ENCODE measurements around the gene UFSP1. TPM values are rescaled to one million over a fixed set of nuclear protein-coding genes. Genes with fewer than 3 reads are reported as not detected.

UFSP1 gene
- total RNA-seq, 1 experiment from 2014 or later = 6.8 TPM

- Histone ChIP-seq H3K9me3 (no peaks in the 10 kb centered on the region), H3K4me3 (no peak overlapping the region), H3K36me3 (no peaks in the 10 kb centered on the region), H3K27me3 (no peaks in the 10 kb centered on the region)
- no peak for DNase-seq
These were observed 35.2 kb downstream of the UFSP1 start for GRCh38 chr7:100854146-100854895.

GRCh38 chr7:100852048-100852872 is 37.3 kb downstream of the UFSP1 start, which contains the start of gene SLC12A9:
Gene SLC12A9 (plus strand): TSS chr7:100852713. CDS start chr7:100854198, 1,485 bp downstream.
- H3K36me3 ChIP-seq = no peaks in the 10 kb centered on the region
- peak within 1 kb of the TSS; percentile 72 for H3K4me3 ChIP-seq
- H3K27me3 ChIP-seq = no peaks in the 10 kb centered on the region
- no peaks in the 10 kb centered on the region for H3K9me3 ChIP-seq
- DNase-seq = peak; percentile 88

- Histone ChIP-seq H3K27me3 (no peaks in the 10 kb centered on the region), H3K9me3 (no peaks in the 10 kb centered on the region), H3K4me3 (no peak overlapping the region), H3K36me3 (no peaks in the 10 kb centered on the region)
- no peak for DNase-seq
These were observed 42.2 kb downstream of the UFSP1 start for GRCh38 chr7:100847360-100847759.

DNA sequence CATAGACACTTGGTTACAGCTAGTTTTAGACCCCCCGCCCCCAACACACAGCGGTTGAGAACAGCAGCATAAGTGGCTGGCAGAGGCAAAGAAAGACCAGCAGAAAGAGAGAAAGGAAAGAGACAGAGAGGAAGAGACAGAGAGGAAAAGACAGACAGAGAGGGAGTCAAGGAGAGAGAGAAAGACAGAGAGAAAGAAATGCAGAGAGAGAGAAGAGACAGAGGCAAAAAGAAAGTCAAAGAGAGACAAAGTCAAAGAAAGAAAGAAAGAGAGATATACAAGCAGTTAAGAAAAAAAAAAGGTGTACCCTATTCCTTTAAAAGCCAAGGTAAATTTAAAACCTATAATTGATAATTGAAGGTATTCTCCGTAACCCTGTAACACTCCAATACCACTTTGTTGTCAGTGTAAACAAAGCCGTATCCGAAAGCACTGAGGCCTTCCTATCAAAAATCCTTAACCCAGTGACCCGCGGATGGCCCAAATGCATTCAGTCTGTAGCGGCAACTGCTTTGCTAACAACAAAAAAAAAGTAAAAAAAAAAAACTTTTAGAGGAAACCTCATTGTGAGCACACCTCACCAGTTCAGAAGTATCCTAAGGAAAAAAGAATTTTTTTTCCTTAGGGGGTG is 48.9 kb downstream of the UFSP1 start:
- Histone ChIP-seq H3K27me3 (no peaks in the 10 kb centered on the region), H3K36me3 (no peaks in the 10 kb centered on the region), H3K9me3 (no peaks in the 10 kb centered on the region), H3K4me3 (no peak overlapping the region)
- DNase-seq = no peak

DNA sequence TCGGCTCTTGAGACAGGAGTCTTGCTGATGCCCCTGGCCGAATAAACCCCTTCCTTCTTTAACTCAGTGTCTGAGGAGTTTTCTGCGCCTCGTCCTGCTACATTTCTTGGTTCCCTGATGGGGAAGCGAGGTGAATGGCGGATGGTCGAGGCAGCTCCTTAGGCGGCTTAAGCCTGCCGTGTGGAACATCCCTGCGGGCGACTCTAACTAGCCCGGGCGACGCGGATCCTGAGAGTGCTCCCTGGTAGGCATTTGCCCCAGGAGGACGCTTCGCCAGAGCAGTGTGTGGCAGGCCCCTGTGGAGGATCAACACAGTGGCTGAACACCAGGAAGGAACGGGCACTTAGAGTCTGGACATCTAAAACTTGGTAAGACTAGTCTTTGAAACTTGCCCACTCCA is 50.2 kb downstream of the UFSP1 start:
- Histone ChIP-seq H3K27me3 (no peaks in the 10 kb centered on the region), H3K9me3 (no peaks in the 10 kb centered on the region), H3K36me3 (no peaks in the 10 kb centered on the region), H3K4me3 (no peak overlapping the region)
- no peak for DNase-seq

Other genes with a start within 250 kb of the UFSP1 start
- 0.33 TPM in 1 of 2 replicates, not detected in the other for gene TFR2, start 248.2 kb downstream of the UFSP1 start, total RNA-seq (2014; rRNA removed; shearing (Covaris generic); ENCODE audit: low replicate concordance)
- gene ACTL6B, start 233.3 kb downstream of the UFSP1 start, total RNA-seq (2014; rRNA removed; shearing (Covaris generic); ENCODE audit: low replicate concordance) = not detected in 2 replicates
- gene GNB2, start 216.0 kb downstream of the UFSP1 start, total RNA-seq (2014; rRNA removed; shearing (Covaris generic); ENCODE audit: low replicate concordance) = 128 and 174 TPM in 2 replicates
- 9.1 and 9.2 TPM in 2 replicates for gene GIGYF1, start 195.5 kb downstream of the UFSP1 start, total RNA-seq (2014; rRNA removed; shearing (Covaris generic); ENCODE audit: low replicate concordance)
- gene POP7, start 183.6 kb downstream of the UFSP1 start, total RNA-seq (2014; rRNA removed; shearing (Covaris generic); ENCODE audit: low replicate concordance) = 41.5 and 92.8 TPM in 2 replicates
- not detected in 2 replicates for gene EPO, start 169.2 kb downstream of the UFSP1 start, total RNA-seq (2014; rRNA removed; shearing (Covaris generic); ENCODE audit: low replicate concordance)
- gene ZAN, start 156.1 kb downstream of the UFSP1 start, total RNA-seq (2014; rRNA removed; shearing (Covaris generic); ENCODE audit: low replicate concordance) = not detected in 2 replicates
- gene EPHB4, start 62.2 kb downstream of the UFSP1 start, total RNA-seq (2014; rRNA removed; shearing (Covaris generic); ENCODE audit: low replicate concordance) = 42.7 and 72.5 TPM in 2 replicates
- gene SLC12A9, start 37.0 kb downstream of the UFSP1 start, total RNA-seq (2014; rRNA removed; shearing (Covaris generic); ENCODE audit: low replicate concordance) = 12.0 and 13.6 TPM in 2 replicates
- 147 and 173 TPM in 2 replicates for gene TRIP6, start 22.3 kb downstream of the UFSP1 start, total RNA-seq (2014; rRNA removed; shearing (Covaris generic); ENCODE audit: low replicate concordance)
- gene SRRT, start 14.6 kb downstream of the UFSP1 start, total RNA-seq (2014; rRNA removed; shearing (Covaris generic); ENCODE audit: low replicate concordance) = 60.3 and 102 TPM in 2 replicates
- not detected in 2 replicates for gene ACHE, start 6.2 kb upstream of the UFSP1 start, total RNA-seq (2014; rRNA removed; shearing (Covaris generic); ENCODE audit: low replicate concordance)
- not detected in 2 replicates for gene MUC3A, start 59.8 kb upstream of the UFSP1 start, total RNA-seq (2014; rRNA removed; shearing (Covaris generic); ENCODE audit: low replicate concordance)
- not detected in 2 replicates for gene MUC12, start 79.8 kb upstream of the UFSP1 start, total RNA-seq (2014; rRNA removed; shearing (Covaris generic); ENCODE audit: low replicate concordance)
- gene MUC17, start 130.4 kb upstream of the UFSP1 start, total RNA-seq (2014; rRNA removed; shearing (Covaris generic); ENCODE audit: low replicate concordance) = not detected in 2 replicates
- gene TRIM56, start 195.8 kb upstream of the UFSP1 start, total RNA-seq (2014; rRNA removed; shearing (Covaris generic); ENCODE audit: low replicate concordance) = 2.3 and 25.4 TPM in 2 replicates
- gene SERPINE1, start 237.4 kb upstream of the UFSP1 start, total RNA-seq (2014; rRNA removed; shearing (Covaris generic); ENCODE audit: low replicate concordance) = 59.2 and 73.4 TPM in 2 replicates